ENCODE results near the gene PPP1CA. TPM values are rescaled to one million over a fixed set of nuclear protein-coding genes. Genes with fewer than 3 reads are reported as not detected.
A peak's percentile ranks its signal among the peaks of the same experiment; 100 is the strongest.

PPP1CA gene
- total RNA-seq, 2 donors from 2014 or later, result 211 to 244 TPM

GRCh38 chr11:67374571-67375281, 26.9 kb downstream of the PPP1CA start:
- Mint-ChIP-seq H3K4me1 (ENCODE audit: low read depth) (peaks cover 28% of the 10 kb centered on the region), H3K4me3 (peak overlapping the region; percentile 85 to 92), H3K27me3 (ENCODE audit: low read depth) (peaks cover 47% of the 10 kb centered on the region), H3K36me3 (ENCODE audit: insufficient read depth in 2 of 2) (no peaks in the 10 kb centered on the region), H3K27ac (no peak overlapping the region), H3K9me3 (no peaks in the 10 kb centered on the region)
- no peak for ATAC-seq (replicated peaks in 1 of 2)
- no peak for DNase-seq

- ATAC-seq (replicated peaks in 1 of 2) (peak; percentile 60 to 72), DNase-seq (peak; percentile 68 to 72)
- Mint-ChIP-seq H3K27ac (peak overlapping the region; percentile 91), H3K4me3 (peak overlapping the region; percentile 92 to 93), H3K27me3 (ENCODE audit: low read depth) (peaks cover 56% of the 10 kb centered on the region), H3K4me1 (ENCODE audit: low read depth) (peaks cover 35% of the 10 kb centered on the region), H3K9me3 (no peaks in the 10 kb centered on the region), H3K36me3 (ENCODE audit: insufficient read depth in 2 of 2) (no peaks in the 10 kb centered on the region)
These were observed 27.7 kb downstream of the PPP1CA start for GRCh38 chr11:67373648-67374570.

GRCh38 chr11:67372993-67373647, 28.5 kb downstream of the PPP1CA start, which contains the start of gene CLCF1:
TSS of gene CLCF1 (minus strand) at chr11:67373598. CDS start at chr11:67373539, 59 bp downstream.
- peaks cover 43% of the 10 kb centered on the region for H3K4me1 Mint-ChIP-seq (ENCODE audit: low read depth)
- DNase-seq, result peak; percentile 42 to 50
- H3K27ac Mint-ChIP-seq, result peak within 1 kb of the TSS; percentile 91
- peak; percentile 42 to 50 for ATAC-seq (replicated peaks in 1 of 2)
- H3K27me3 Mint-ChIP-seq (ENCODE audit: low read depth), result peaks cover 64% of the 10 kb centered on the region
- peak within 1 kb of the TSS; percentile 92 to 93 for H3K4me3 Mint-ChIP-seq
- H3K36me3 Mint-ChIP-seq (ENCODE audit: insufficient read depth in 2 of 2), result no peaks in the 10 kb centered on the region
- no peaks in the 10 kb centered on the region for H3K9me3 Mint-ChIP-seq

GRCh38 chr11:67372321-67372992, 29.2 kb downstream of the PPP1CA start:
- DNase-seq, result no peak
- no peak overlapping the region for H3K27ac Mint-ChIP-seq
- peaks cover 70% of the 10 kb centered on the region for H3K27me3 Mint-ChIP-seq (ENCODE audit: low read depth)
- H3K4me3 Mint-ChIP-seq, result peak overlapping the region in 1 of 2 donors; percentile 77
- peaks cover 49% of the 10 kb centered on the region for H3K4me1 Mint-ChIP-seq (ENCODE audit: low read depth)
- H3K9me3 Mint-ChIP-seq, result no peaks in the 10 kb centered on the region
- no peaks in the 10 kb centered on the region for H3K36me3 Mint-ChIP-seq (ENCODE audit: insufficient read depth in 2 of 2)
- ATAC-seq (replicated peaks in 1 of 2), result peak in 1 of 2 donors; percentile 15

- H3K36me3 Mint-ChIP-seq (ENCODE audit: insufficient read depth in 2 of 2), result no peaks in the 10 kb centered on the region
- ATAC-seq (replicated peaks in 1 of 2) (no peak), DNase-seq (no peak)
- peaks cover 49% of the 10 kb centered on the region for H3K4me1 Mint-ChIP-seq (ENCODE audit: low read depth)
- peaks cover 70% of the 10 kb centered on the region for H3K27me3 Mint-ChIP-seq (ENCODE audit: low read depth)
- H3K4me3 Mint-ChIP-seq, result peak overlapping the region; percentile 77 to 84
- H3K27ac Mint-ChIP-seq, result no peak overlapping the region
- H3K9me3 Mint-ChIP-seq, result no peaks in the 10 kb centered on the region
These were observed 29.7 kb downstream of the PPP1CA start for GRCh38 chr11:67371911-67372320.

GRCh38 chr11:67371189-67371910, 30.3 kb downstream of the PPP1CA start:
- Mint-ChIP-seq H3K9me3 (no peaks in the 10 kb centered on the region), H3K36me3 (ENCODE audit: insufficient read depth in 2 of 2) (no peaks in the 10 kb centered on the region), H3K4me3 (peak overlapping the region; percentile 77 to 84), H3K27ac (no peak overlapping the region), H3K27me3 (ENCODE audit: low read depth) (peaks cover 65% of the 10 kb centered on the region), H3K4me1 (ENCODE audit: low read depth) (peaks cover 49% of the 10 kb centered on the region)
- DNase-seq (no peak), ATAC-seq (replicated peaks in 1 of 2) (no peak)

GRCh38 chr11:67370351-67371076, 31.1 kb downstream of the PPP1CA start:
- peaks cover 57% of the 10 kb centered on the region for H3K27me3 Mint-ChIP-seq (ENCODE audit: low read depth)
- peaks cover 49% of the 10 kb centered on the region for H3K4me1 Mint-ChIP-seq (ENCODE audit: low read depth)
- H3K9me3 Mint-ChIP-seq, result no peaks in the 10 kb centered on the region

GRCh38 chr11:67369801-67370284, 31.8 kb downstream of the PPP1CA start:
- DNase-seq, result no peak
- peaks cover 56% of the 10 kb centered on the region for H3K27me3 Mint-ChIP-seq (ENCODE audit: low read depth)
- H3K4me3 Mint-ChIP-seq, result no peak overlapping the region
- ATAC-seq (replicated peaks in 1 of 2), result no peak
- H3K27ac Mint-ChIP-seq, result no peak overlapping the region
- H3K36me3 Mint-ChIP-seq (ENCODE audit: insufficient read depth in 2 of 2), result no peaks in the 10 kb centered on the region
- H3K4me1 Mint-ChIP-seq (ENCODE audit: low read depth), result peaks cover 49% of the 10 kb centered on the region
- H3K9me3 Mint-ChIP-seq, result no peaks in the 10 kb centered on the region

More at GRCh38 chr11:67370351-67371076, 31.1 kb downstream of the PPP1CA start:
- no peaks in the 10 kb centered on the region for H3K36me3 Mint-ChIP-seq (ENCODE audit: insufficient read depth in 2 of 2)
- no peak overlapping the region for H3K27ac Mint-ChIP-seq
- ATAC-seq (replicated peaks in 1 of 2) (no peak), DNase-seq (no peak)
- H3K4me3 Mint-ChIP-seq, result no peak overlapping the region

- Mint-ChIP-seq H3K4me3 (peak overlapping the region in 1 of 2 donors; percentile 13), H3K36me3 (ENCODE audit: insufficient read depth in 2 of 2) (no peaks in the 10 kb centered on the region), H3K27ac (no peak overlapping the region), H3K9me3 (no peaks in the 10 kb centered on the region), H3K4me1 (ENCODE audit: low read depth) (peaks cover 49% of the 10 kb centered on the region), H3K27me3 (ENCODE audit: low read depth) (peaks cover 52% of the 10 kb centered on the region)
- ATAC-seq (replicated peaks in 1 of 2), result no peak
- DNase-seq, result no peak
These were observed 32.4 kb downstream of the PPP1CA start for GRCh38 chr11:67369275-67369674.

GRCh38 chr11:67368621-67369020, 33.0 kb downstream of the PPP1CA start:
- peak overlapping the region; percentile 44 for H3K27ac Mint-ChIP-seq
- peaks cover 45% of the 10 kb centered on the region for H3K4me1 Mint-ChIP-seq (ENCODE audit: low read depth)
- peaks cover 46% of the 10 kb centered on the region for H3K27me3 Mint-ChIP-seq (ENCODE audit: low read depth)
- no peaks in the 10 kb centered on the region for H3K9me3 Mint-ChIP-seq
- peak overlapping the region in 1 of 2 donors; percentile 20 for H3K4me3 Mint-ChIP-seq
- ATAC-seq (replicated peaks in 1 of 2) (peak; percentile 64 to 68), DNase-seq (peak; percentile 42 to 61)
- no peaks in the 10 kb centered on the region for H3K36me3 Mint-ChIP-seq (ENCODE audit: insufficient read depth in 2 of 2)

GRCh38 chr11:67367761-67368227, 33.9 kb downstream of the PPP1CA start:
- Mint-ChIP-seq H3K36me3 (ENCODE audit: insufficient read depth in 2 of 2) (no peaks in the 10 kb centered on the region), H3K9me3 (no peaks in the 10 kb centered on the region), H3K4me1 (ENCODE audit: low read depth) (peaks cover 45% of the 10 kb centered on the region)

More at GRCh38 chr11:67367761-67368227, 33.9 kb downstream of the PPP1CA start:
- no peak for ATAC-seq (replicated peaks in 1 of 2)
- Mint-ChIP-seq H3K4me3 (no peak overlapping the region), H3K27me3 (ENCODE audit: low read depth) (peaks cover 46% of the 10 kb centered on the region), H3K27ac (no peak overlapping the region)
- DNase-seq, result no peak

All from activated T-cell treated with anti-CD3 and anti-CD28 coated beads, Interleukin-2, amount 50 U/mL, for 72 hours (primary cell).